Tibial nerve (tissue), 3 donors: Measurements from ENCODE around the gene CERS6.

ENCODE experiments used
- POLR2A ChIP-seq, 2 donors: fragments of 450-650 bp; IDR thresholded peaks; one replicate each; pipeline ENCODE4 v1.6.1; 2017; ENCODE audit warnings: antibody characterized with exemption in 2 of 2, mild to moderate bottlenecking in 2 of 2, moderate library complexity in 2 of 2
- TF ChIP-seq, protein P1 (sequence below), 5 experiments: fragments of 200-600 bp in 3 of 5; fragments of 450-650 bp in 2 of 5; sonication (generic) in 3 of 5; IDR thresholded peaks; one replicate each; pipeline ENCODE4 v1.5.1; 2016 to 2019; ENCODE audit warnings: antibody characterized with exemption in 5 of 5, mild to moderate bottlenecking in 3 of 5, moderate library complexity in 2 of 5

DNA sequence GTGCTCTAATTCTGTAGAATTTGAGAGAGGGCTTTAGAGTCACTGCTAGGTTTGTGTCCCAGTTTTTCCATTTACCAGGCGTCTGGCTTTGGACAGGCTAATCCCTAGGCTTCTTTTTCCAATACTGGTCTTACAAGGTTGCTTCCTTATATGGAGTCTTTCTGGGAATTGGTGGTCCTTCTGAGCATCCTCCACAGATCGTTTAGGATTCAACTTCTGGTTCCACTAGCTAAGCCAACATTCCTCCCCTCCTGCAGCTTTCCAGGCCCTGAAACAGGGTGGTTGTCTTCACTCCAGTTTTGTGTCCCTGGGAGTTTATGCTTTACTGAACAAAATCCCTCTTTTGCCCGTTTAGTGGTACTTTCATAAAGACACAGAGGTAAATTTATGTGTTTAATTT, 170.6 kb downstream of the CERS6 start:
- TF ChIP-seq, protein P1, sequence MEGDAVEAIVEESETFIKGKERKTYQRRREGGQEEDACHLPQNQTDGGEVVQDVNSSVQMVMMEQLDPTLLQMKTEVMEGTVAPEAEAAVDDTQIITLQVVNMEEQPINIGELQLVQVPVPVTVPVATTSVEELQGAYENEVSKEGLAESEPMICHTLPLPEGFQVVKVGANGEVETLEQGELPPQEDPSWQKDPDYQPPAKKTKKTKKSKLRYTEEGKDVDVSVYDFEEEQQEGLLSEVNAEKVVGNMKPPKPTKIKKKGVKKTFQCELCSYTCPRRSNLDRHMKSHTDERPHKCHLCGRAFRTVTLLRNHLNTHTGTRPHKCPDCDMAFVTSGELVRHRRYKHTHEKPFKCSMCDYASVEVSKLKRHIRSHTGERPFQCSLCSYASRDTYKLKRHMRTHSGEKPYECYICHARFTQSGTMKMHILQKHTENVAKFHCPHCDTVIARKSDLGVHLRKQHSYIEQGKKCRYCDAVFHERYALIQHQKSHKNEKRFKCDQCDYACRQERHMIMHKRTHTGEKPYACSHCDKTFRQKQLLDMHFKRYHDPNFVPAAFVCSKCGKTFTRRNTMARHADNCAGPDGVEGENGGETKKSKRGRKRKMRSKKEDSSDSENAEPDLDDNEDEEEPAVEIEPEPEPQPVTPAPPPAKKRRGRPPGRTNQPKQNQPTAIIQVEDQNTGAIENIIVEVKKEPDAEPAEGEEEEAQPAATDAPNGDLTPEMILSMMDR (IDR thresholded peaks at IDR 0.05) = no peak
- no peak for TF ChIP-seq POLR2A (IDR thresholded peaks at IDR 0.05)
